GM12801 (cell line): ENCODE results near the gene HLF.

ENCODE experiments used
- CTCF ChIP-seq: IDR thresholded peaks from one replicate; pipeline ENCODE4 v1.5.1; 2011; ENCODE audit warnings: control low read depth; ENCODE audit not compliant: insufficient read length; ENCODE audit errors: extremely low read depth

HLF gene

GRCh38 chr17:55238179-55238930 is 26.4 kb upstream of the HLF start:
- TF ChIP-seq CTCF: no peak

GRCh38 chr17:55238931-55239297 is 25.8 kb upstream of the HLF start:
- TF ChIP-seq CTCF: no peak

- TF ChIP-seq CTCF: no peak
Observed at GRCh38 chr17:55241097-55241496, 23.7 kb upstream of the HLF start.

GRCh38 chr17:55242476-55242875 is 22.3 kb upstream of the HLF start:
- TF ChIP-seq CTCF: no peak

GRCh38 chr17:55245986-55246385 is 18.8 kb upstream of the HLF start:
- no peak for TF ChIP-seq CTCF

- TF ChIP-seq CTCF: no peak
Observed at GRCh38 chr17:55246583-55246982, 18.2 kb upstream of the HLF start.

- no peak for TF ChIP-seq CTCF
Observed at GRCh38 chr17:55248077-55248476, 16.7 kb upstream of the HLF start.

GRCh38 chr17:55249861-55250260 is 14.9 kb upstream of the HLF start:
- no peak for TF ChIP-seq CTCF
